Activated CD4-positive, CD25-positive, alpha-beta regulatory T cell treated with anti-CD3 and anti-CD28 coated beads, Interleukin-2, amount 50 U/mL, for 16 hours (primary cell): ENCODE data around the gene IL17RE.
"Not testable (repeated sequence)": the region's sequence is repeated elsewhere in the genome, so short reads cannot be mapped to it uniquely, and the experiment has no call there.

Source experiments
- DNase-seq: peaks from one replicate; pipeline ENCODE4 v3.0.0-alpha.2; 2020; ENCODE audit warnings: low read depth, low spot score

Gene IL17RE

DNA sequence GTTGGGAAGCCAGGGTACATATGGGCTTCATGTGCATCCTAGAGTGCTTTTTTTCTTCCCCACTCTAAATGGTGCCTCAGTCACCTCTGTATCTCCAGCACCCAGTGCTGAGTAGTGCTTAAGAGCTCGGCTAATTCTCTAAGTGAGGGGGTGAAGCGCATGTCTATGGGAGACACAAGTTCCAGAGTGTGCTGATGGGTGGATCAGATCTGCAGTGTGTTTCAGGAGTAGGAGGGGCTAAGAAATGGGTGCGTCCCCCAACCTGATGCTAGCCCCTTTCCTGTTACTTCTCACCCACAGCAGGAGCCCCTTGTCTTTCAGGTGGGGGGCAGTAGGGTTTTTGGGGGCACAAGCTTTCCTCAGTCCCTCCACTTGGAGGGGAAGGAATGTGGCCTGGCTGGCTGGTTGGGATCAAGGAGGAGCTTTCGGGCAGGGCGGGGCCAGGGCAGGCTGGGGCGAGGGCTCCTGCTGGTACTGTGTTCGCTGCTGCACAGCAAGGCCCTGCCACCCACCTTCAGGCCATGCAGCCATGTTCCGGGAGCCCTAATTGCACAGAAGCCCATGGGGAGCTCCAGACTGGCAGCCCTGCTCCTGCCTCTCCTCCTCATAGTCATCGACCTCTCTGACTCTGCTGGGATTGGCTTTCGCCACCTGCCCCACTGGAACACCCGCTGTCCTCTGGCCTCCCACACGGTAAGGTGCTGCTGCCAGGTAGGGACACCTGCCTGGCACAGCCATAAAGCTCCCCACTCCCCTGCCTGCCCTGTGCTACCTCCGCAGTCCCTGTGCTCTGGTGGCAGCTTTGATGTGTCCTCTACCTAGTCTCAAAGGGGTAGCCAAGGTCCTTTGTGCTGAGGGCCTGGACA lies at the start of gene IL17RE:
IL17RE (plus strand) TSS at position 477 of the 866 bp plus-strand sequence; CDS start at position 562, 85 bp downstream.
- DNase-seq, result no peak

- not testable (repeated sequence) for DNase-seq
Measured at GRCh38 chr3:9854291-9854940, 48.2 kb upstream of the IL17RE start.

GRCh38 chr3:9855594-9855993 lies 47.1 kb upstream of the IL17RE start:
- no peak for DNase-seq

GRCh38 chr3:9859530-9860025 lies 43.1 kb upstream of the IL17RE start:
- DNase-seq, result no peak

DNA sequence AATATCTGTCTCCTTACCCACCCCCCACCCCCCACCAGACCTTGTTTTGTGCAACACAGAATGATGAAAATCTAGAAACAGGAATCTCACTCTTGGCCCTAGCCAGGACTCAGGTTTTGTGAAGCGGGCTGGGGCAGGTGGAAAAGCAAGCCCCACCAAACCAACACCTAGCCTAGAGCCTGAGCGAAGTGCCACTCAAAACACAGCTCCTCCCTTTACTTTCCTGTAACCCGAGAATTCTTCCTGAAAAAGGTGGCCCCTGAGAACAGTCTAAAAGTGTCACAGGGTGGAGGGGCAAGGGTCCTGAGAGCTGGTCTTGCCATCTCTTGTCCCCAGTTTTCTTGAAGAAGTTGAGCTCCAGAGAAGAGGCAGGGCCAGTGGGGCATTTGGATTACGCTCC lies 41.4 kb upstream of the IL17RE start:
- DNase-seq, result no peak

GRCh38 chr3:9861626-9862130 lies 41.0 kb upstream of the IL17RE start:
- no peak for DNase-seq

DNA sequence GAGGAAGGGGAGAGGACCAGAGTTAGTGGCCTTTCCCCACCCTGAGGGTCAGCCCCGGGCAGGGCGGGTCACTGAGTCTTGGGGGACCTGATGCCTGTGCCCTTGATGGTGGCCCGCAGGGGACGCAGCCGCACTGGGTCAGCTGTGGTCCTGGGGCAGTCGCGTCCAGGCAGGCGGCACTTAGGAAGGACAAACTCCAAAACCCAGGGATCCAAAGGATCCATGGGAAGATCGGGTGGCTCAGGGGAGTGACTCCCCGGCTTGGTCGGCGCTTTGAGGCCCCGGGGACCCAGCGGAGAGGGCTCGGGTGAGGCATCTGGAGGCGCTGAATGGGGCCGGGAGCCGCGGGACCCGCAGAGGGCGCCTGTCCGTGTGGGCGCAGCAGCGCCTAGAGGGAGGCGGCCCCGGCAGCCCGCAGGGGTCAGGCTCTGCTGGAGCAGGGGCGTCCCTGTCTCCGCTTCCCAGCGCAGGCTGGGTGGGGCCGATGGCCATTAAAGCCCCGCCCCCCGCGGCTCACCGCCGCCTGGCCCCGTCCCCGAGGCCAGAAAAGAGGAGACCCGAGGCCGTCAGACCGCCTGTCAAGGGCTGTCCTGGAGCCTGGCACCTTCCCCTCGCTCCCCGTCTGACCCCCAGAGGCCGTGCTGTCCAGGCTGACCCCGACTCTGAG lies 40.1 kb upstream of the IL17RE start:
- no peak for DNase-seq

DNA sequence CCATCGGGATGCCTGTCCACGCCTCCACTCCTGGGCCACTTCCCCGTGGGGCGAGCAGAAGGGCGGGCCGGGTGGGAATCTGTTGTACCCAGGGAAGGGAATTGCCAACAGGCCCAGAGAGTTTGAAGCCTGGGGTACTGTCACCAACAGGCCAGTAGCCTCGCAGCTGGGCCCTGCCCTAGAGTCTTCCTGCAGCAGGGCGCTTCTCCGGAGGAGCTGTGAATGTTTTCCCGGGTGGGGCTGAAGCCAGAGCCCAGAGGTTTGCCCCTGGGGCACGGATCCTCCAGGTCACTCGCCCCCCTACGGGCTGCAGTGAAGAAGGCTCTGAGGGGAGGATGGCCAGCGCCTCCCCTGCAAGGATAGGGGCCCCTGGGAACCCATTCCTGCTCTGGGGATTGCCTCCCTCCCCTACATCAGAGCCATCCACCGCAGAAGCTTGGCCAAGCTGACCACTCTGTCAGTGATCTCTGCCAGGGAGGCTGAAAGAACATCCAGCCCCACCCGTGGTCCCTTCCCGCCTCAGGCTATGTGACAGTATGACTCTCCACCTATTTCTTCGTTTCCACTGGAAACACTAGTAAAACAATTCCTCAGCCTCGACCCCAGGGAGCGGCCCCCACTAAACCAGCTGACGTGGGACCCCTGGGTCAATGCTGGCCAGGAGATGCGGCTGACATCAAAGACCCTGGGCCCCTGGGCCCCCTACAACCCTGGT lies 39.4 kb upstream of the IL17RE start:
- no peak for DNase-seq

- DNase-seq, result no peak
Measured at GRCh38 chr3:9864200-9864927, 38.3 kb upstream of the IL17RE start.

- DNase-seq, result not testable (repeated sequence)
Measured at GRCh38 chr3:9865125-9865637, 37.5 kb upstream of the IL17RE start.

- no peak for DNase-seq
Measured at GRCh38 chr3:9866639-9867038, 36.0 kb upstream of the IL17RE start.

DNA sequence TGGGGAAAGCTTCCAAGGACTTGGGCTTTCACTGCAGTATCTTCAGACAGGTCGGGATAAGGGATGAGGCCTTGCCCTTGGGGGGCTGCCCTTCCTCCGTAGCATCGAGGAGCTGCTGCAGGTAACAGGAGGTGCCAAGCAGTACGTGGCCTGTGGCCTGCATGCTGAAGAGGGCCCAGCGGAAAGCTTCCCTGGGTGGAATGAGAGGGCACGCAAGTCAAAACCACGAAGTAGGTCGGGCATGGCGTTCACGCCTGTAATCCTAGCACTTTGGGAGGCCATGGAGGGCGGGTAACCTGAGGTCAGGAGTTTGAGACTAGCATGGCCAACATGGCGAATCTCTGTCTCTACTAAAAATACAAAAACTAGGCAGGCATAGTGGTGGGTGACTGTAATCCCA lies 35.5 kb upstream of the IL17RE start:
- DNase-seq, result no peak

DNA sequence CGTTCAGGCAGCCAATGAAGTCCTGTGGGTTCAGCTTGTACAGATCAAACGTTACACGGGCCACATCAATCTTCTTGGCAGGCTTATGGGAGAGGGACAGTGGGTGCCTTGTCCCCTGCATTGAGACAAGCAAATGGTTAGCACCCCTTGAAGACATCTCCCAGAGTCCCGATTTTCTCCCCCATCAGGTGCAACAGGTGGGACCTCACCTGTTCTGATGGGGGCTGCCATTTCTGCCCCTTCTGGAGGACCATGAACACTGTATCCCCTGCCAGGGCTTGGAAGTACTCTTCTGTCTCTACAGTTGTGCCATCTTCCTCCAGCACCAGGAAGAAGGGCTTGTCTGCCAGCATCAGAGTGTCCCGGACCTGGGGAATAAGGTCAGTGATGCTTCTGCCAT lies 32.7 kb upstream of the IL17RE start:
- DNase-seq, result no peak

DNA sequence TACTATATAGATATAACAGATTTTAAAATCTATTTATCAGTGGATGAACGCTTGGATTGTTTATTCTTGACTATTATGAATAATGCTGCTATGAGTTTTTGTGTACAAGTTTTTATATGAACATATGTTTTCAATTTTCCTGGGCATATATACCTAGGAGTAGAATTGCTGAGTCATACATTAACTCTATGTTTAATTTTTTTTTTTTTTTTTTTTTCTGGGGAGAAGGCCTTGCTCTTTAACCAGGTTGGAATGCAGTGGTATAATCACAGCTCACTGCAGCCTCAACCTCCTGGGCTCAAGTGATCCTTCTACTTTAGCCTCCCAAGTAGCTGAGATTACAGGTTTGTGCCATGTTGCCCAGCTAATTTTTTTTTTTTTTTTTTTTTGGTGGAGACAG lies 31.7 kb upstream of the IL17RE start:
- DNase-seq, result no peak

GRCh38 chr3:9872067-9872466 lies 30.6 kb upstream of the IL17RE start:
- not testable (repeated sequence) for DNase-seq

GRCh38 chr3:9875448-9875847 lies 27.2 kb upstream of the IL17RE start:
- no peak for DNase-seq

DNA sequence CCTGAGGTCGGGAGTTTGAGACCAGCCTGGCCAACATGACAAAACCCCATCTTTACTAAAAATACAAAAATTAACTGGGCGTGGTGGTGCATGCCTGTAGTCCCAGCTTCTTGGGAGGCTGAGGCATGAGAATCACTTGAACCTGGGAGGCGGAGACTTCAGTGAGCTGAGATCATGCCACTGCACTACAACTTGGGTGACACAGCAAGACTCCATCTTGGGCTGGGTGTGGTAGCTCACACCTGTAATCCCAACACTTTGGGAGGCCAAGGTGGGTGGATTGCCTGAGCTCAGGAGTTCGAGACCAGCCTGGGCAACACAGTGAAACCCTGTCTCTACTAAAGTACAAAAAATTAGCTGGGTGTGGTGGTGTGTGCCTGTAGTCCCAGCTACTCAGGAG lies 26.4 kb upstream of the IL17RE start:
- DNase-seq, result not testable (repeated sequence)

- DNase-seq, result no peak
Measured at GRCh38 chr3:9876991-9877390, 25.7 kb upstream of the IL17RE start.

DNA sequence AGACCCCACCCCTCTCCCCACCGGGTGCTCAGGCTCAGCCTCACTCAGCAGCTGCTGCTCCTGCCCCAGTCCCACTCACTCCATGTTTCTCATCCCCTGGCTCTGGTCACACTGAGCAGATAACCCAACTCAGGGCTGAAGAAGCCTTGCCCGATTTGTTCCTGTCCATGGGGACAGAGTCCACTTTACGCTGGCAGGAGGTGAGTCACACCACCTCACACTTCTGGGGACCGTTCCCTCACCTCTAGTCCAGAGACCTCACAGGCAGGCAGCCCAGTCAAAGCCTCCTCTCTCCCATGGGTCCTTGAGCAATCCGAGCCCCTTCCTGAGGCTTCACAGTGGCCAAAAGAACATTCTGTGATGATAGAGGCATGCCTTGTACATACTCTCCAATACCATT lies 23.9 kb upstream of the IL17RE start:
- DNase-seq, result no peak

DNA sequence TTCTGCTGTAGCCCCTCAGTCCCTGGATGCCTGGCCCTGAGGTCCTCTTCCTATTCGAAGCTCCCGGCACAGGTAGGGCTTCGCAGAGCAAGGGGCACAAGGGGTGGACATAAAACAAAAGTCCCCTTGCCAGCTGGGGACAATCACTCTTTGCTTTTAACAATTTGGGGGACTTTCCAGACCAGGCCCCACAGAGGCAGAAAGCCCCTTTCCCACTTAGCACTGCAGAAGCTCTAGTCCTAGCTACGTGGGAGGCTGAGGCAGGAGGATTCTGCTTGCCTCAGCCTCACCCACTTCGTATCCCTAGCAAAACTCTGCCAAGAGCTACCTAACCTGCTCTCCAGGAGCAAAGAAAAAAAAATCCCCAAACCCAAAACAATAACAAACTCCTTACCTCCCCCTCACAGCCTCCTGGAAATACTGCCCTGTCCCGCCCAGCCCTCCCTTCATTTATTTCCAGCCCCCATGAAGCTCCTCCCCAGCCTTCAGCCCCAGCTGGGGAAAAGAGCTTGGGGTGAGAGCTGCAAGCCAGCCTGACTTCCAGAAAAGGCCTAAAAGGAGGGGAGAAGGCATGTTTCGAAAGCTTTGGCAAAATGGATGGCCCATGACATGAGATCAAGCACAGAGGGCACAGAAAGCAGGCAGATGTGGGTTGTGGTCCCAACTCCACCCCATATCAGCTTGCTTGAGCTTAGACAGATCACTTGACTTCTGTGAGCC lies 22.7 kb upstream of the IL17RE start, which contains the start of gene CIDEC:
CIDEC (minus strand) TSS at position 424 of the 720 bp plus-strand sequence. CDS start 1,767 bp downstream, outside the sequence.
- DNase-seq, result no peak
